PC-9 (cell line): ENCODE measurements around the gene ZNF790.

Source experiments
- CTCF ChIP-seq: fragments of 200-600 bp; sonication (generic); conservative IDR thresholded peaks from 2 replicates; pipeline ENCODE4 v1.6.1; 2017; ENCODE audit warnings: mixed run types, antibody characterized with exemption, mild to moderate bottlenecking, moderate library complexity
- EZH2 ChIP-seq: fragments of 200-600 bp; sonication (generic); IDR thresholded peaks from 2 replicates; pipeline ENCODE4 v1.8.0; 2017; ENCODE audit warnings: antibody characterized with exemption, low read depth

GRCh38 chr19:36796714-36796992 lies 41.5 kb downstream of the ZNF790 start:
- TF ChIP-seq CTCF (no peak), EZH2 (no peak)
